ENCODE results near the gene DNASE1.
"Not testable (repeated sequence)": the region's sequence is repeated elsewhere in the genome, so short reads cannot be mapped to it uniquely, and the experiment has no call there.

Gene DNASE1, protein sequence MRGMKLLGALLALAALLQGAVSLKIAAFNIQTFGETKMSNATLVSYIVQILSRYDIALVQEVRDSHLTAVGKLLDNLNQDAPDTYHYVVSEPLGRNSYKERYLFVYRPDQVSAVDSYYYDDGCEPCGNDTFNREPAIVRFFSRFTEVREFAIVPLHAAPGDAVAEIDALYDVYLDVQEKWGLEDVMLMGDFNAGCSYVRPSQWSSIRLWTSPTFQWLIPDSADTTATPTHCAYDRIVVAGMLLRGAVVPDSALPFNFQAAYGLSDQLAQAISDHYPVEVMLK

GRCh38 chr16:3654249-3654991 lies at the start of gene DNASE1:
Gene DNASE1 (plus strand): TSS chr16:3654691. CDS start chr16:3655374, 683 bp downstream.
- peak; percentile 79 for DNase-seq (ENCODE audit: low spot score)

- DNase-seq (ENCODE audit: low spot score) = no peak
These were observed 48.0 kb upstream of the DNASE1 start for GRCh38 chr16:3606441-3606840.

DNA sequence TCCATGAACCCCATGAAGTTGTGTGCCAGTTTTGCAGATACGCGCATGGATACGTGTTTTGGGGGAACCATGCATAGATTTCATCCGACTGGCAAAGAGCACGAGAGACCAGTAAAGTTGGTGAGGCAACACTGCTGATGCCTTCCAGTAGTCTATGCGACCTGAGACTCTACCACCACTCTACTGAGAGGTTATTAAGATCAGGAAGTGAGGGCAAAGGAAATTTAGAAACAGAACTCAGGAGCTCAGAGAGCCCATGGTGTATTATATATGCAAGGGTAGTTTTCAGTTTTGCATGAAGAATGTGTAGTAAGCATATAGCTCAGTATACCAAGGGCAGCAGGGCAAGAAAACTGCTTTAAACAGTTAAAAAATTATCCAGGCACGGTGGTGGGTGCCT lies 47.3 kb upstream of the DNASE1 start:
- no peak for DNase-seq (ENCODE audit: low spot score)

- no peak for DNase-seq (ENCODE audit: low spot score)
These were observed 46.9 kb upstream of the DNASE1 start for GRCh38 chr16:3607634-3608033.

GRCh38 chr16:3608069-3608468 lies 46.4 kb upstream of the DNASE1 start:
- no peak for DNase-seq (ENCODE audit: low spot score)

DNA sequence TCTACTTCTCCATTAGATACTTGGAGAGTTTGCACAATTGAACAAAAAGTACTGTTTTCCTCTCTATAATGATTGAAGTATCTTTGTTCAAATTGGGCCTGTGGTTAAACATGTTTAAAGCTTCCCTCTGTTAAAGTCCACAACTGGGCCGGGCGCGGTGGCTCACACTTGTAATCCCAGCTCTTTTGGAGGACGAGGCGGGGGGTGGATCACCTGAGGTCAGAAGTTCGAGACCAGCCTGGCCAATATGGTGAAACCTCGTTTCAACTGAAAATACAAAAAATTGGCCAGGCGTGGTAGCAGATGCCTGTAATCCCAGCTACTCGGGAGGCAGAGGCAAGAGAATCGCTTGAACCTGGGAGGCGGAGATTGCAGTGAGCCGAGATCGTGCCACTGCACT lies 45.5 kb upstream of the DNASE1 start:
- DNase-seq (ENCODE audit: low spot score) = not testable (repeated sequence)

DNA sequence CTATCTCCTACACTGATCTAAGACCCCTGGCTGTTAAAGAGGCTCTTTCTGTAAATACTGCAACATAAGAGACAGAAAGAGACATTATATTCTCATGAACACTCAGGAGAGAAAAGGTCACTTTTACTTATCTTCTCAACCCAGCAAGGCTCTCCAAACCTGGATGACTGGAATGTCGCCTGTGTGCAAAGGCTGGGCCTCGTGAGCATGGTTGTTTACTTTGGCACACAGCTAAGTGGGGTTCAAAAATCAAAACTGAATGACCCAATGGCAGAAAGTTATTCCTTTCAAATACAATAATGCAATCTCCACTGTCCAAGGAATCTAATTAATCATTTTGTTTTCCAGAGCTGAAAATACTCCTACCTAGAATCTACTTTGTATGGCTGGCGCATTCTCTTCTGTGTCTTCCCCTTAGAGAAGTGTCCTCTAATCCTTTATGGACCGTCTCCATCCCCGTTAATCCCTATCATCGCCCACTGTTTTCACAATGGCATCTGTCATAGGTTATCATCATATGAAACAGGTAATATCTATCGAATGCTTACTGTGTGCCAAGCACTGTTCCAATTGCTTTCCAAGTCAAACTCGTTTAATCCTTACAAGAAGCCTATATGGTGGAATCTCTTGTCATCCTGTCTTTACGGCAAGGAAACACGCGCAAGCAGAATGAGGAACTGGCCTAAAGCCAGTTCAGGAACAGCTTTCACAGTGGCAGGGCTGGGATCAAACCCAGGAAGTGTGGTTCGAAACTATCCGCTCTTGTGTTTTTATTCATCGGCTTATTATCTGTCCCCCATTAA lies 44.4 kb upstream of the DNASE1 start:
- DNase-seq (ENCODE audit: low spot score) = no peak

- peak; percentile 6 for DNase-seq (ENCODE audit: low spot score)
These were observed 43.8 kb upstream of the DNASE1 start for GRCh38 chr16:3610698-3611145.

DNA sequence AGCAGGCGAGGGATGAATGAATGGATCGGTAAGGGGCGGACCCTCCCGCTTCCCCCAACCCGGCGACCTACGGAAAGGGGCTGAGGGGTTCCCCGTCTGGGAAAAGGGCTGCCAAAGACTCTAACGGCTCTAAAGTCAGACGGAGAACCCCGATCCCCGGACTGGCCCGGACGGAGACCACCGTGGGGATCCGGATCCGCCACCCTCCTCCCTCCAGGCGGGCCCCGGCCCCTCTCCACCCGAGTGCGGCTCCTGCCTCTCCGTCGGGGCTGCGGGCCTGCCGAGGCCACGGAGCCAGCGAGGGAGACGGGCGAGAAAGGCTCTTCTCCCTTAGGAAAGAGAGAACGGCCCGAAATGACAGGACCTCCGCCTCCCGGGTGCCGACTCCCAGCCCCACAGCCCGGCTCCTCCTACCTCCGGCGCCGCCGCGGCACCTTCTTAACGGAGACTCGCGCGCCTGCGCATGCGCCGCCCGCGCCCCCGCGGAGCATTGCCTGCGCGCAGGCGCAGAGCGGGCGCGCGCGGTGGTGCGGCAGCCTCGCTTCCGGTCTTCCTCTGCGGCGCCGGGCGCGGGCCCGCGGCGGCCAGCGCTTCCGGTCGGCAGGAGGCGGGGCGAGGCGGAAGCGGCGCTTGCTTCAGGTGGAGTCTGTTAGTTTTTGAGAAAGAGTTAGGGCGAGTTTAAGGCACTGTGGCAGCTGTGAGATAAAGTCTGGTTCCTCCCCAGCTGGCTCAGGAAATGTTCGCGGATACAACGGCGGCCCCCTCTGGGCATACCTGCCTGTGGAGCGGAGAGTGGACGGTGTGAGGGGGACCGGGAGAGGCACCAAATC lies 43.1 kb upstream of the DNASE1 start, which contains the start of gene SLX4:
Gene SLX4, minus strand, starts transcription at position 461 of the 830 bp plus-strand sequence. CDS start 2,642 bp downstream, outside the sequence.
- peak; percentile 96 for DNase-seq (ENCODE audit: low spot score)

DNA sequence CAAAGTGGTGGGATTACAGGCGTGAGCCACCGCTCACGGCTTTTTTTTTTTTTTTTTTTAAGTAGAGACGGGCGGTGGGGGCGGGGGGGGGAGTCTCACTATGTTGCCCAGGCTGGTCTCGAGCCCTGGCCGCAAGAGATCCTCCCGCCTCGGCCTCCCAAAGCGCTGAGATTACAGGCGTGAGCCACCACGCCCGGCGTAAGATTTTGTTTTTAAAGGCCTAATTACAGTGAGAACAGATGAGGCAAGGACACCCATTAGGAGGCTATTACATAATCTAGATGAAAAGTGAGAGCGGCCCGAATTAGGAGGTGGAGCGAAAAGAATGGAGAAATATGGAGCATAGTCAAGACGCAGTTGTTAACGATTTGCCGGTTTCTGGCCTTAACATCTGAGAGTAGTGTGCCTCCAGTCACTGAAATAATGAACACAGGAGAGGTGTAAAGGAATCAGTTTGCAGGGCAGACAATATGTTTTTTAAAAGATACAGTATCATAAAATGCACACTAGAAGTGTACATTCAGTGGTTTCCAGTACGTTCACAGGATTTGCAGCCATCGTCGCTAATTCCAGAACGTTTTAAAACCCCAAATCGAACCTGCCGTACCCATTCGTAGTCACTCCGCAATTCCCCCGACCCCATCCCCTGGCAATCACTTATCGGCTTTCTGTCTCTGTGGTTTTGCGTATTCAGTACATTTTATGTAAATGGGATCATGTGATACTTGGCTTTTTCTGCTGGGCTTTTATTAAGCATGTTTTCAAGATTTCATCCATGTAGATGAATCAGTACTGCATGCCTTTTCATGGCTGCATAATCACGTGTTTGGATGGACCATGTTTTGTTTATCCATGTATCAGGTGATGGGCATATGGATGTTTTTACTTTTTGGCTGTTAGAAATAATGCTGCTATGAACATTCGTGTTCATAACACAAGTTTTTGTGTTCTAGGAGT lies 41.7 kb upstream of the DNASE1 start:
- no peak for DNase-seq (ENCODE audit: low spot score)

GRCh38 chr16:3618769-3619141 lies 35.7 kb upstream of the DNASE1 start:
- peak; percentile 69 for DNase-seq (ENCODE audit: low spot score)

DNA sequence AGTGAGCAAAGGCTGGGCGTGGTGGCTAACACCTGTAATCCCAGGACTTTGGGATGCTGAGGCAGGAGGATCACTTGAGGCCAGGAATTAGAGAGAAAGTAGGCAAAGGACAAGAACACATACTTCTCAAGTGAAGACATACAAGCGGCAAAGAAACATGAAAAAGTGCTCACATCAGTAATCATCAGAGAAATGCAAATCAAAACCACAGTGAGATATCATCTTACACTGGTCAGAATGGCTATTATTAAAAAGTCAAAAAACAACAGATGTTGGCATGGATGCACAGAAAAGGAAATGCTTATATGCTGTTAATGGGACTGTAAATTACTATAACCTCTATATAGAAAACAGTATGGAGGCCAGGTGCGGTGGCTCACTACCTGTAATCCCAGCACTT lies 30.8 kb upstream of the DNASE1 start:
- DNase-seq (ENCODE audit: low spot score) = no peak

DNA sequence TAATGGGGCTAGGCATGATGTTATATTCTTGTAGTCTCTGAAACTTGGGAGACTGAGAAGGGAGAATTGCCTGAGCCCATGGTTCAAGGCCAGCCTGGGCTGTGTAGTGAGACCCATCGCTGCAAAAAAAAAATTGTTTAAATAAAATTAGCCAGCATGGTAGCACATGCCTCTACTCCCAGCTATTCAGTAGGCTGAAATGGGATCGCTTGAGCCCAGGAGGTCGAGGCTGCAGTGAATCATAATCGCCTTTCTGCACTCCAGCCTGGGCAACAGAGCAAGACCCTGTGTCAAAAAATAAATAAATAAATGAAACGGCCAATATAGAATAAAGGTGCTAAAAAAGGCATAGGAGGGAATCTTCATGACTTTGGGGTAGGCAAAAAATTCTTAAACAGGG lies 29.2 kb upstream of the DNASE1 start:
- DNase-seq (ENCODE audit: low spot score) = no peak

DNA sequence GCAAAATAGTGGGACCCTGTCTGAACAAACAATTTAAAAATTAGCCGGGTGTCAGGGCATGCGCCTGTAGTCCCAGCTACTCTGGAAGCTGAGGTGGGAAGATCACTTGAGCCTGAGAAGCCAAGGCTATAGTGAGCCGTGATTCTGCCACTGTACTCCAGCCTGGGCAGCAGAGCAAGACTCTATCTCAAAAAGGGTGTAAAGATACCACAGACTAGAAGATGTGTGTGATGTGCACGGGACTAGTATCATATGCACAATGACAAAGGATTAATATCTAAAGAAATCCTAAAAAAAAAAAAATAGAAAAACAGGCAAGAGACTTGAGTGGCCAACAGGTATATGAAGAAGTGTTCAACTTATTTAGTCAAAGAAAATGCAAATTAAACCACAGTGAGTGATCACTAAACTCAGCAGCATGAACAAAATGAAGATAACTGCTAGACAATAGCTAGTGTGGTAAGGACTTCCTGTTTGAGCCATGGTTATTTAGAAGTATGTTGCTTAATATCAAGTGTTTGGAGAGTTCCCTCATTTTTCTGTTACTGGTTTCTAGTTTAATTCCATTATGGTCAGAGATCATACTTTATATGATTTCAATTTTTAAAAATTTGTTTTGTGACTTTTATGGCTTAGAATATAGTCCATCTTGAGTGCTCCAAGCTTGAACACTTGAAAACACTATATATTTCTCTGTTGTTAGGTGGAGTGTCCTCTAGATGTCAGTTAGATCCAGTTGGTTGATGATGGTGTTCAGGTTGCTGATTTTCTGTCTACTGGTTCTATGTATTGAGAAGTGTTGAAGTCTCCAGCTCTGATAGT lies 28.4 kb upstream of the DNASE1 start:
- no peak for DNase-seq (ENCODE audit: low spot score)

DNA sequence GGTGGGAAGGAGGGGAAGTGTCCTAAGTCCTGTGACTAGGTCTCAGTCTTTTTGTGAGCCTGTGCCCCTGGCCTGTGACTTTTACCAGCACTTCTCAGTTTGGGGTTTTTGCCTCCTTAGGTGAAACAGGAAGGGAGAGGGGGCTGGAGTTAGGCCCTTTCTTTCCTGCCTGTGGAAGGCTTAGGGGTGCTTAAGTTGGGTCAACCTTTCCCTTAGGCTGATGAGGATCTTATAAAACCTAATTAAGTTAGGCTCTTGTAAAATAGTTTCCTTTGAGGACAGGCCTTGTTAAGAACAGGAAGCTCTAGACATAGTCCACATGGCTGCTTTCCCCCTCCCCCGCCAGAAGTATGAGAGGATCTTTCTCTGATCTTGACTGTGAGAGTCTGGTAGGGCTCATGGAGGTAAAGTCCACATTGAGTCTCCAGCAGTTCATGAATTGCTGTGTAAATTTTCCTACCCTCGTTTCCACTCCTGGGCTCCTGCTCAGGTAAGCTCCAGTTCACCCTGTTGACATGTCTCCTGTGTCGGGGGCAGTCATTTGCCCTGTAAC lies 17.0 kb upstream of the DNASE1 start:
- DNase-seq (ENCODE audit: low spot score) = peak; percentile 20

DNA sequence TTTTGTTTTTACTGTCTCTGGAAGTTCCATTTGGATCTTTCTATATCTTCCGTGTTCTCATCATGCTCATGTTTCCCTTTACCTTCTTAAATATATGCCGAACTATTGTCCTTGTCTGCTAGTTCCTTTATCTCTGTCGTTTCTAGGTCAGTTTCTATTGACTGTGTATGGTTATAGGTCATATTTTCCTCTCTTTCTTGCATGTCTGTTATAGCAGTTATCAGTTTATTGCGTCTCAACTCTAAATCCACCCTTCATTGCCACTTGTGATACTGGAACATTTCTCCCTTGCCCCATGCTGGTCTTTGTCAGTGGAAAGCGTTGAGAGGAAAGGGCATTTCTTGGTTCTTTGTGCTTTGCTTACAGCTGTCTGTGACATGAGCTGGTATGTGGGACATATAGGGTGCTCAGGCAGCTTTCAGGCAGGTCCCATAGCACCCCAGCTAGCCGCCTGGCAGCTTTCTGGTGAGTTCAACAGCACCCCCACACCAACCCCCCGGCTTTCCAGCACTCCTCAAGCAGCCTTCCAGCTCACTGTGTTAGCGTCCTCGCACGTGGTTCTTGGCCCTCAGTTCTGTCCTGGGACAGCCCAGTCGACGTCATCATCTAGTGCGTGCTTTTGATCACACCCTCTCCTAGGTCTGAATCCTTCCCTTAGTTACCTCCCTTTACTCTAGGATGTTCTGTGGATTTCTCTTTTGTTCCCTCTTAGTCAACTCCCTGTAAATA lies 15.4 kb upstream of the DNASE1 start:
- no peak for DNase-seq (ENCODE audit: low spot score)

DNA sequence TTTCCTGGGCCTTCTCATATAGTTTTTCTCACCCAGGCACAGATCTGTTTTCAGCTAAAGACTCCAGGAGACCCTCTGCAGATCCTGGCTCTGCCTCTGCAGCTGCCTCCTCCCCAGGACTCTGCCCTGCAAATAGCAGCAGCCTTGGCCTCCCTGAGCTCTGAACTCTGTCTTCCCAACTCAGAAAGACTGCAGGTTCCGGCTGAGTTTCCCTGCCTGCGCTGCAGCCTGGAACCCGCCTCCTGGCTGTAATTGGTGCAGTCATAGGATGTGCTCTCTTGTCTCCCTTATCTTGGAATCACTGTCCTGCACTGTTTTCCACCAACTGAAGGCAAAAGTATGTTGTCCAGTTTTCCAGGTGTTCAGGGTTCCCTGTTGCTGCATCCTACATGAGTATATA lies 14.3 kb upstream of the DNASE1 start:
- DNase-seq (ENCODE audit: low spot score) = no peak

DNA sequence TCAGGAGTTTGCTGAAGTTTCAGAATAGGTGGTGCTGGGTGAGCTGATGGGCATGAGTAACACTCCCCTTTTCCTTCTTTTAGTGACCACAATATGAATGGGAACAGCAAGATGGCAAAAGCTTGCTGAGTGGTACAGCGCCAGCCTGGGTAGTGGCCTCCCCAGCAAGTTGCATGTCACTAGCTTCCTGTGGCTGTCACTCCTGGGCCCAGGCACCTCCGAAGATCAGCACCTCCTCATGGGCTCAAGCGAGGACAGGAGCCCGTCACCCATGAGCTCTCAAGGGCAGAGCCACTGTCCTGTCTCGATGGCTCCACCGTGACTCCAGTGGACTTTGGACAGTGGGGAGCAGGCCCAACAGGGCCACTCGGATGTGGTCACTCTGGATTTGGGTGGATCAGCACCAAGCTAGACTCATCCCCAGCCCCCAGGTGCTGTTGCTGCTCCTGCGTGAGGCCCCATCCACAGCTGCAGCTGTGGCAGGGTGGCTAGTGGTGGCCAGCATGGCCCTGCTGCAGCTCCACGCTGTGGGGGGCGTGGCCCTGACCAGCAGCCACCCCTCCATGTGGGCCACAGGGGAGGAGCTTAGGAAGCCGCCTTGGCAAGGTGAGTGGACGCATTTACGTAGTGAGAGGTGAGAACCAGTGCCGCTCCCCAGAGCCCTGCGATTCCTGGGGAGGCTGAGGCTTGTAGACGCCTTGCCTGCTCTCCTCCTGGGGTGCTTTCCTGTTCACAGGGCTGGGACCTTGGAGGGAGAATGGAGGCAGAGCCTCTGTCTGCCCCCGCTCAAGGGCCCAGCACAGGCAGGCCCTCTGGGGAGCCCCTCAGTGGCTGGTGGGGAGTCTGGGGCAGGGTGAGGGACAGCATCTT lies 13.6 kb upstream of the DNASE1 start:
- DNase-seq (ENCODE audit: low spot score) = no peak

Measured in kidney tubule cell (primary cell).